ENCODE results near the gene PTTG1IP.
"Not testable (repeated sequence)": the region's sequence is repeated elsewhere in the genome, so short reads cannot be mapped to it uniquely, and the experiment has no call there.

PTTG1IP gene

DNA sequence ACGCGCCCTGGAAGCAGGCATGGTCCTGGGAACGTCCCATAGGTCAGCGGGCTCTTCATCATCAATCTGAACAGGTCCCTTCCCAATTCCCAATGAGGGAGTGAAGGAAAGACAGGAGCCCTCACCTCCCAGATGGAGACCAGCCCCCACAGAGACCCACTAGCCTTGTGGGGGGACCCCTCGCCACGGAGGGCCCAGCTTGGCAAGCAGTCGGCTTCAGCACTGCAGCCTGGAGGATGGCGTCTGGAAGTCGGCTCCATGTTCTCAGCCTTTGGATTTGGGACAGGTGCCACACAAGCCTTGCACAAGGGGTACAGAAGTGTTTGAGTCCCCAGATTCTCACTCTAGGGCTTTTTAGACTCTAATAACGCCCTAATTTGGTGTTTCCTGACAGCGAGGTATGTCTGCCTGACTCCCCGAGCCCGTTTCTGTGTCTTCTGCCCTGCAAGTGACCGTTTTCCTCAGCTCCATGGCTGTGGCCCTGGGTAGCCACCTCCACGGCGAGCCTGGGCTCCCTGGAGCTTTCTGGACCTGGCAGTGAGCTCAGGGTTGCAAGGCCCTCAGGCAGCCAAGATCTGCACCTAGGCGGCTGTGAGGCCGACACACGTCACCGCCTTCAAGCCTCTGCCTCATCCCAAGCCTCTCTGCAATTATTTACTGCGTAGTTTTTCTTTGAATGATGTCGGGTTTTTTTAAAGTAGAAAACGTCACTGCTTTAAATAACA, 30.6 kb downstream of the PTTG1IP start:
- DNase-seq, result no peak

DNA sequence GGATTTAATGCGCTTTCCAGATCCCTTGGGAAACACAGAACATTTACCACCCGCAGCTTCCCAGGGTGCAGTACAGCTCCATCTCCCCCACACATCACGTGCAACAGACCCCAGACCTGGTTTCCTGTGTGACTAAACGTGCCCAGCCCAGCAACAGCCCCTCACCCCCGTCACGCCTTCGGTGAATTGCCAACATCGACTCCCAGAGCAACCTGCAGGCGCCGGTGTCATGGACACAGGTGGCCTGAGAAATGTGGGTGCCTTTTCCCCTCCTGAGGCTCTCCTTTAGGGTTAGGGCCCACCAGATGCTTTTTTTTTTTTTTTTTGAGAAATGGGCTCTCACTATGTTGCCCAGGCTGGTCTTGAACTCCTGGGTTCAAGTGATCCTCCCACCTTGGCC, 31.4 kb downstream of the PTTG1IP start:
- no peak for DNase-seq

DNA sequence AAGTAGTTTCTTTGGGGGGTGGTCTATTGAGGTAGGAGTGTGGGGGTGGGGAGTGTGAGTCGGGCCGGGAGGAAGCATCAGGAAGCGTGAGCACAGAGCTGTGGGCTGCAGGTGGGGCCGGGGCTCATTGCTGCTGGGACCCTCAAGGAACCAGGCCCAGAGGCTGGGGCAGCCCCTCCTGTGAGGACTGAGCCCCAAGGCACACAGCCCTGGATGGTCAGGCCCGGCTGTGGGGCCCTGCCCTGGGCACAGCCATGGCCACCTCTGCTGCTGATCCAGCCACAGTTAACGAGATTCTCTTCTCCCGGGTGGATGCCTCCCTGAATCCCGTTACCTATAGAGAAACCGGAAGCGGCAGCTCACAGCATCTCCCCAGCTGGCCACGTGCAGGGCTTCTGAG, 32.7 kb downstream of the PTTG1IP start:
- no peak for DNase-seq

DNA sequence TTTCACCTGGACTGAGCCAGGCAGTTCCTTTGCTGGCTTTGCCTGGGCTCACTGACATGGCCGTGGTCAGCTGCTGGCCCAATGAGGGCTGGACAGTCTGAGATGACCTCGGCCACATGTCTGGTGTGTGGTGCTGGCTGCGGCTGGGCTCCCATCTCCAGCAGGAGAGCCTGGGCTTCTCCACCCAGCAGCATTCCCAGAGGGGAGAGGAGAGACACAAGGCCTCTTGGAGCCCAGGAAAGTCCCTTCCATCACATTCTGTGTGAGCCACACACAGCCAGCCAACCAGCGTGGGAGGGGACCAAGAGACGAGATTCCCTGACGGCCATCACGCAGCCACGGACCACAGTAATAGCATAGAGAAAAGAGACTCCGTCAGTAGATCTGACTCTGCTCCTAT, 34.5 kb downstream of the PTTG1IP start:
- DNase-seq, result no peak

DNA sequence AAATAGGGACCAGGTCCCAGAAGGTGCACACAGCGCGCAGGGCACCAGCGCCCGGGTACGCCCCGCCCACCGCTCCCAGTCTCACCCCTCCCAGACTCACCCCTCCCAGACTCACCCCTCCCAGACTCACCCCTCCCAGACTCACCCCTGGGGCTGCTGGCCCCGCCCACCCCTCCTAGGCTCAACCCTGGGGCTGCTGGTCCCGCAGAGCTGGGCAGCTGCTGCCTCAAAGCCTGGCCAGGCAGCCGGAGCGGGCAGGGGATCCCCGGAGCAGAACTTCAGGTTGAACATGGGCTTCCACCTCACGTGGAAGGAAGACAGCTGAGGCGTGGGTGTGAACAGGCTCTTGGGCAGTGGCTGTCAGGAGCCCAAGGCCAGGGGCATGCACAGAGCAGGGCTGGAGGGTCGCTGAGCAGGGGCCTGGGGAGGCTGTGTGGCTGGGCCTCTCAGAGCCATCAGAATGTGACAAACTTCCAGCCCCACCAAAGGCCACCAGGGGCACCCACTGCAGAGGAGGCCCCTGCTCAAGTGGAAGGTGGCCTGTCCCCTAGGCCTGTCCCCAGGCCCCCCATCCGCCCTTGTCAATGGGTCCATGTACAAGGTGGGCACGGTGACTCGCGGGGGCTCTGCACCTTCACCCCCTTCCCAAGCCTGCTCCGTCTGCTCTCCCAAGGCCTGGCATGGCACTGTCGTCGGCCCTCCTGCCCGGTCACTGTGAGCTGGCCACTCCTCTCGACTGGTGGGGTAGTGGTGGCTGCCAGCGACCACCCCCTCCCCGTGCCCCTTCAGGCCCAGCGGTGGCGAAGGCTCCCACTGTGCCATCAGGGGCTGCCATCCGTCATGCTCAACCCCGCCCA, 35.2 kb downstream of the PTTG1IP start:
- no peak for DNase-seq

DNA sequence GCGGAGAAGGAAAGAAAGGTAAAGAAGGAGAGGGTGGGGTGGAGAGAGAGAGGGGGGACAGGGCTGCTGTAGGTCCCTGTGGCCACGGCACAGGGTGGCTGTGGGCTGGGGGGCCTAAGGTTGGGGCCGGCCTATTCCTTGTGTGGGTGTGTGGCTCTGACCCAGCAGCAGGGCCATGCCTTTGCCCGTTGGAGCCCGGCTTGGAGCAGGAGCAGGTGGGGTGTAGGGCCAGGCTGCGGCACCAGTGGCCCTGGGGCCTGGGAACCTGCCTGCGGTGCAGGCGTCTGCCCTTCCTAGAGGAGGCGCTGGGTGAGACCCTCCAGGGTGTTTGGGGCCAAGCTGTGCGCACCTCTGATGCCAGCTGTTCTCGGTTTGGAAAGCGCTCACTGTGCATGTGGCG, 36.0 kb downstream of the PTTG1IP start:
- DNase-seq, result no peak

DNA sequence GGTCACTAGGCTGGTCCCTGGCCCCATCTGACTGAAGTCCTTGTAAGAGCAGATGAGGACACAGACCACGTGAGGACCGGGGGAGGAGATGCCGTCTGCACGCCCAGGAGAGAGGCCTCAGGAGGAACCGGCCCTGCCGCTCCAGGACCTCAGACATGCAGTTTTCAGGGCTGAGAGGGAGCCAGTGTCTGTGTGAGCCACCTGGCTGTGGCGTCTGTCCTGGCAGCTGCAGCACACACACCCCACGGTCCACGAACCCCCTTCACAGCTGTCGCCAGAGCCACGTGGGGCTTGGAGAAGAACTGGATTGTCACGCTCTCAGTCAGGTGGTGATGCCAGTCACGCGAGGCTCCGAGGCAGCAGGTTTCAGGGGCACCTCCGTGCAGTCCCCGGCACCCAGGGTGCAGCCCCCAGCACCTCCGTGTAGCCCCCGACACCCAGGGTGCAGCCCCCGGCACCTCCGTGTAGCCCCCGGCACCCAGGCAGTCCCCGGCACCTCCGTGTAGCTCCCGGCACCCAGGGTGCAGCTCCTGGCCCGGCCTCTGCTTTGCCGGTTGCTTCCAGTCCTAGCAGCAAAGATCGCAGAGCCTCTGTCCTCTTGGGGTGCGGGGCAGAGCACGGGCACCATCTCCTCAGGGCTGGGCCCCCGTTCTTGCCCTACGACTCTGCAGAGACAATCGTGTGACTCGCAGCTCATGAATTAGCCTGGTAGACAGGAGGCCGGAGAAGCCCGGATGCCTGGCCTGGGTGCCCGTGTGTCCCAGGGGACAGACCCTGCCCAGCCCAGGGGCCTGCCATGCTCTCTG, 36.6 kb downstream of the PTTG1IP start:
- no peak for DNase-seq

DNA sequence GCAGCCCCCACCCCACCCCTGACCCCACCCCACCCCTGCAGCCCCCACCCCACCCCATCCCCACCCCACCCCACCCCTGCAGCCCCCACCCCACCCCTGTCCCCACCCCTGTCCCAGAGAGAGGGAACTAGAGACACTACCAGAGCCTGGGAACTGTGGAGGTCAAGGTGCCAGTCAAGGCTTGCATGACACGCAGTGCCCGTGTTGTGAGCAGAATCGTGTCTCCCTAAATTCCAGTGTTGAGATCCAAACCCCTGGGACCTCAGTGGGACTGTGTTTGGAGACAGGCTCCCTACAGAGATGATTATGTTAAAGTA, 37.2 kb downstream of the PTTG1IP start:
- DNase-seq, result no peak

DNA sequence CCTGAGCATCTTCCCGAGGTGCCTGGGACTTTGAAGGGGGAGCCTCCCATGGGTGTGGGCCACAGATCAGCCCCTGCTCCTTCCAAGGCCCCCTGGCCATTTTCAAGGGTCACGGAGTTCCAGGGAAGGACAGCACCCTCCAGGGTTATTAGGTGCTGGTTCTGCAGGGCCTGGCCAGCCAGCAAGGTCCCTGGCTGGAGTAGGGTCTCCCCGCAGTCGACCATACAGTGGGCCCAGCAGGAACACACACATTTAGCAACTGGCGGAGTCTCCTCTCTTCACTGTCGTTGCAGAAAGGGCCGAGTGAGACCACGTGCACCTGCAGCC, 37.9 kb downstream of the PTTG1IP start:
- DNase-seq, result no peak

DNA sequence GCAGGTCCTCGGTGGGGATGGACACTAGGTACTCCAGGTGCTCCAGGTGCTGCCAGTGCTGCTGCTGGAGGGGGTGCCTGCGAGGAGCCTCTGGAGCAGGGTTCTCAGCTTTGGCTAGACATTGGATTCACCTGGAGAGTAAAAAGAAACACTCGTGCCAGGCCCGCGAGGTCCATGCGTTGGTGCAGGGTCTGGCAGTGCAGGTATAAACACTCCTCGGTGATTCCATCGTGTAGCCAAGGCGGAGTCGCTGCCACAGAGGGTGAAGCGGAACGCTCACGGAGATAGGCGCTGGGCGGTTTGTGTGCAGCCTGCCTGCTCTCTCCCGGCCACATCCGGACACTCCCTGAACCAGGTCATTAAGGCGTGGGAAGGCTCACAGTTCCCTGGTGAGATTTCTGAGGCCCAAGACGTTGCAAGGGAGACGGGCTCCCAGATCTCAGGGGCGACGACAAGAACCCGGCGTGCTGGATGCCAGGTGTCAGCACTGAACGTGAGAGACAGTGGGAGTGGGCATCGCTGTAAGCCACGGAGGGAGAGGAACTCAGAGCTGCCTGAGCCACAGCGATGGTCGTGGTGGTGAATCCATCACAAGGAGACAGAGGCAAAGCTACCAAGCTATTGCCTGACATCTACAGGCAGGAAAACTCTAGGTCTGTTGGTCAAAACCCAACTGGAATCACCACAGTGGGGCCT, 38.4 kb downstream of the PTTG1IP start:
- DNase-seq, result no peak

DNA sequence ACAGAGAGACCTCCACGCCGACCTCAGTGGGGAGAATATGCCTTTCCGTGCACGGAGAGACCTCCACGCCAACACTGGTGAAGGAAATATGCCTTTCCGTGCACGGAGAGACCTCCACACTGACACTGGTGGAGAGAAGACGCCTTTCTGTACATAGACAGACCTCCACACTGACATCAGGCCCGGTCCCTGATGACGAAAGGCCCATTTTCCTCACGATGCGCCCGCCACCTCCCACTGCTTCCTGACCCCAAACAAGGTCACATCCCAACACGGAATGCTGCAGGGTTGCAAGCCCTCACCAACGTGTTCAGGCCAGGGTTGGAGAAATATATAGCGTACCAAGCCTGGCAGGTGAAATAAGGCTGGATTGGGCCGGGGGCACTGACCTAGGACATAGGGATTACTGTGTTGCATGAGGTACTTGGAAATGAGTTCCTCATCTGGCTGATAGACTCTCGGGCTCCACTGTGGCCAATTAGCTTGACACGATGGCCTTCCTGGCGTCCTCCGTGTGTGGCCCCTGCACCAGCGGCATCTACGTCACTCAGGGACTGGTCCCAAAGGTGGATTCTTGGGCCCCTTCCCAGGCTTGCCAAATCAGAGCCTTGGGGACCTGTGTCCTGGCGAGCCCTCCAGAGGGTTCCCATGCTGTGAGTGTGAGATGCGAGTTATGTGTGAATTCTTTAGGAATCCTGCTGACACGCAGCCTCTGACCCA, 39.1 kb downstream of the PTTG1IP start:
- no peak for DNase-seq

DNA sequence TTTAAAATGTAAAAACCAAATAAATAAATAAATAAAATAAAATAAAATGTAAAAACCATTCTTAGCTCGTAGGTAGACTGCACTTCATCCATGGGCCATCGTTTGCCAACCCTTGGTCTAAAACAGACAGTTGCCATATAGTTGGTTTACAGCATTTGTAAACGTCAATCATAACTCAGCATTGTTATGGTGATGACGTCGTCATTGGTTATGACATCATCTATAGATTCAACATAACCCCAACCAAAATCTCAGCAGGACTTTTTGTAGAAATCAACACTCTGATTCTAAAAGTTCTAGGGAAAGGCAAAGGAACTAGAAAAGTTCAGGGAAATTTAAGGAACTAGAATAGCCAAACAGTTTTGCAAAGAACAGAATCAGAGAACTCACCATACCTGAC, 39.8 kb downstream of the PTTG1IP start:
- no peak for DNase-seq

DNA sequence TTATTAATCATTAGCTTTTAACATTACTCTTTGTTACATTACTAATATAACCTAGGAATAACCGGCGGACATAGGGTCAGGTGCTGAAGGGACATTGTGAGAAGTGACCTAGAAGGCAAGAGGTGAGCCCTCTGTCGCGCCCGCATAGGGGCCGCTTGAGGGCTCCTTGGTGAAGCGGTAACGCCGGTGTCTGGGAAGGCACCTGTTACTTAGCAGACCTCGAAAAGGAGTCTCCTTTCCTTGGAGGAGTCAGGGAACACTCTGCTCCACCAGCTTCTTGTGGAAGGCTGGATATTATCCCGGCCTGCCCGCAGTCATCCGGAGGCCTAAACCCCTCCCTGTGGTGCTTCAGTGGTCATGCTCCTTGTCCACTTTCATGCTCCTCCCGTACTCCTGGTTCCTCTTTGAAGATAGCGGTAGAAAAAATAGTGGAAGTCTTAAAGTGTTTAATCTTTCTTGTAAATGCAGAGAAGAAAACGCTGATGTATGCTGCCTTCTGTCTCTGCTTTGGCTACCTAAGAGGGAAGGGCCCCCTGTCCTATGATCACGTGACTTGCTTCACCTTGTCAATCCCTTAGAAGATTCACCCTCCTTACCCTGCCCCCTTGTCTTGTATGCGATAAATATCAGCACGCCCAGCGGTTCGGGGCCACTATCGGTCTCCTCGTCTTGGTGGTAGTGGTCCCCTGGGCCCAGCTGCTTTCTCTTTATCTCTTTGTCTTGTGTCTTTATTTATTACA, 40.8 kb downstream of the PTTG1IP start:
- not testable (repeated sequence) for DNase-seq

DNA sequence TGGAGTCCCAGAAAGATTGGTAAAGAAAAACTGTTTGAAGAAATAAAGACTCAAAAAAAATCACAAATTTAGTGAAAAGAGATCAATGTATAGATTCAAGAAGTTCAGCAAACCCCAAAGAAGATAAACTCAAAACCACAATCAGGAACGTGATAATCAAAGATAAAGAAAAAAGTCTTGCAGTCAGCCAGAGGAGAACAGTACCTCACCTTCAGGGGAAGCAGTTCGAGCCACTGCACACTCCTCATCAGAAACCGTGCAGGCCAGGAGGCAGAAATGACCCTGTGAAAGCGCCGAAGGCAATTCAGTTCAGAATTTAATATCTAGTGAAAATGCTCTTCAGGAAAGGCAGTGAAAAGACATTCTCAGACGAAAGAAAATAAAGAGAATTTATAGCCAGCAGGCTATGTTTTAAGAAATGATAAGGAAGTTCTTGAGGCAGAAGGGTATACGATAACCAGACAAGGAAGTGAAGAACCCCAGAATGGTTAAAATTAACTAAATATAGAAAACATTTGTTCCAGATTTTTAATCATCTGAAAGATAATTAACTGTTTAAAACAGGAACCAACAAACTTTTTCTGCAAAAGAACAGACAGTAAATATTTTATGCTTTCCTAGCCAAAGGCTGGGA, 42.1 kb downstream of the PTTG1IP start:
- peak in 1 of 6 experiments; percentile 13 for DNase-seq

DNA sequence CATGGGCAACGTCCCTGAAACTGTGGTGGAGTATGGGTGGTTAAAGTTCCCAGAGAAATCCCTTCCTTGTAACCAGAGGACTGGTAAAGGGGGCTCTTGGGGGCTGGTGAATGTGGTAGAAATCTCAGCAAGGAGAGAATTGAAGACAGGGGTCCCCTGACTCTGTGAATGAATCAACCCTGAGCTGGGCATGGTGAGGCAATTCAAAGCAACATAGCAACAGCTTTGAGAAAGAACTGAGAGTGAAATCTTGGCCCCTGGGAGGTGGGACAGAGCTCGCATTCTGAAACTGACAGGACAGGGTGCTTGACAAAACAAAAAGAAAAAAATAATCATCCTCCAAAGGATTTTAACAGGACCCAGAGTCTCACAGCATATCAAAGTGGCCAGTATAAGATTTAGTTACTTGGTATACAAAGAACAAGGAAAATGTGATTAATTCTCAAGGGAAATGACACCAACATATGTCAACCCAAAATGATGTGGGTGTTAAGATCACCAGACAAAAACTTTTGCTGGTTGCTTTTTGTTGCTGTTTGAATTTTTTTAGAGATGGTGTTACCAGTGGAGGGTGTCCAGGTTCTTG, 43.9 kb downstream of the PTTG1IP start:
- DNase-seq, result no peak

DNA sequence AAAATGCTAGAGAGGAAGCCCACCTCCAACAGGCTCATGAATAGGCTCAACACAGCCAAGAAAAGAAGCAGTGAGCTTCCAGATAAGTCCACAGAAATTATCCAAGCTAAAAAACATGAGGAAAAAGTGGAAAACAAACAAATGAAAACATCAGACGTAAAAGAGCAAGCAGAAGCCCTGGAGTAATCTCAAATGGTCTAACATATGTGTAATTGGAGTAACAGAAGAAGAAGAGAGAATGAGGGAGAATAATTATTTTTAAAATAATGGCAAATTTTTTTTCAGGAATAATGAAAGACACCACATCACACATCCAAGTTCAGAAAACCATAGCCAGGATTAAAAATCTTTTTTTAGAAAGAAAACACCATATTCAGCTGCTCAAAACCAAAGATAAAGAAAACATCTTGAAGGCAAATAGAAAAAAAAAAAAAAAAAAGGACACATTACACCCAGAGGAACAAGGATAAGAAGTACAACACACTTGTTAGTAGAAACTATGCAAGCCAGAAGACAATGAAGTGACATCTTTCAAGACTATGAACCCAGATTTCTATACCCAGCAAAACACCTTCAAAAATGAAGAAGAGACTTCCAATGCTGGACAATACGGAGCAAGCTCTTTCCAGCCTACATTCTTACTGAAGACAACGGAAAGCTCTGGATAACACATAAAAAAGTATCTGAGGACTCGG, 45.0 kb downstream of the PTTG1IP start:
- DNase-seq, result no peak

DNA sequence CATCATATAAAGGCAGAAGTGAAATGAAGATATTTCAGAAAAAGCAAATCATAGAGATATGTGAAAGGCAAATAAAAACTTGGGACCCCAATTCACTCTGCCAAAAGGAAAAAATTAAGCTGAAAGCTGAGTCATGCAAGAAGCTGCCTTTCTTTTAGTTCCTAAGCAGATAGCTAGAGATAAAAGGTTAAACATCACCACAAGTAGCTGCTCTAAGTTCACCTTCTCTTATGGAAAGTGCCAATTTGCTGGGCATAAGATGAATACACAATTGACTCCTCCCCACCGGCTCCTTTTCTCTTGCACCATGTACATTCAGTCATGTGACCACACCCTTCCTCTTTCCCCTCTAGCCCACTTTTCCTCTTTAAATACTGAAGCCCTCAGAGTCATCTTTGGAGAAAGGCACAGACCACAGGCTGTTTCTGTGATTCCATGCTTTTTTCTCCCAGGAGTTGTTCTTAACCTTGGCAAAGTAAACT, 50.3 kb downstream of the PTTG1IP start:
- DNase-seq, result no peak

DNA sequence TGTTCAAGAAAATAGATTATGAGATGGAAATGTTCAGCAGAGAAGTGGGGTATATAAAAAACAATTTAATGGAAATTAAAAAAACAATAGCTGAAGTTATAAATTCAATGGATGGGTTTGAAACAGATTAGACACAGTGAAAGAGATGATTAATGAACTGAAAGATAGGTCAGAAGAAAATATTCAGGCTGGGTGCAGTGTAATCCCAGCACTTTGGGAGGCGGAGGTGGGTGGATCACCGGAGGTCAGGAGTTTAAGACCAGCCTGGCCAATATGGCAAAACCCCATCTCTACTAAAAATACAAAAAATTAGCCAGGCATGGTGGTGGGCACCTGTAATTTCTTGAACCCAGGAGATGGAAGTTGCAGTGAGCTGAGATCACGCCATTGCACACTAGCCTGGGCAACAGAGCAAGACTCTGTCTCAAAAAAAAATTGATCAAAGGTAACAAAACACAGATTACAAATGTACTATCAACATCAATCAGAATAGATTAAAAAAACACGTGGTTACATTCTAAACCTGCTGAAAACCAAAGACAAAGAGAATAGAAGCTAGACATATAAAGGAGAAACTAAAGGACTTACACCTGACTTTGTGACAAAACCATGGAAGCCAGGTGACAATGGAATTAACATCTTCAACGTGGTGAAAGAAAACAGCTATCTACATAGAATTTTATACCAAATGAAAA, 50.9 kb downstream of the PTTG1IP start:
- DNase-seq, result no peak

DNA sequence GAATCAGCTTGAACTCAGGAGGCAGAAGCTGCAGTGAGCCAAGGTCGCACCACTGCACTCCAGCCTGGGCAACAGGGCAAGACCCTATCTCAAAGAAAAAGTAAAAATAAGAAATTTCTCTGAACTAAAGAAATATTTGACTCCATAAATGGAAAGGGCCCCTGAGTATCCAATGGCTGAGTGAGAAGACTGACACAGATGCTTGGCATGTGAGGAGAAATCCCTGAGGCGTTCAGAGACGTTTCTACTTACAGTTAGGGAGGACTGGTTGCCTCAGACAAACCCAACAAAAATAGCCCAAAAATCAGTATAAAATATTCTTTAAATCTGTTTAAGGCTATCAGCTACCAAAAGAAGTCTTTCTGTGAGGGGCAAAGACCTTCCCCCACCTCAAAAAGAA, 52.6 kb downstream of the PTTG1IP start:
- DNase-seq, result no peak

Measured in stimulated activated naive CD4-positive, alpha-beta T cell (primary cell).